Femur (tissue), 1 donor: ENCODE data around the gene LGALS7B.
"Not testable (repeated sequence)": the region's sequence is repeated elsewhere in the genome, so short reads cannot be mapped to it uniquely, and the experiment has no call there.

ENCODE experiments used
- DNase-seq: peaks from one replicate; pipeline ENCODE4 v3.0.0-alpha.2; 2017

Gene LGALS7B

GRCh38 chr19:38770228-38770948 is 18.6 kb upstream of the LGALS7B start:
- DNase-seq: not testable (repeated sequence)

DNA sequence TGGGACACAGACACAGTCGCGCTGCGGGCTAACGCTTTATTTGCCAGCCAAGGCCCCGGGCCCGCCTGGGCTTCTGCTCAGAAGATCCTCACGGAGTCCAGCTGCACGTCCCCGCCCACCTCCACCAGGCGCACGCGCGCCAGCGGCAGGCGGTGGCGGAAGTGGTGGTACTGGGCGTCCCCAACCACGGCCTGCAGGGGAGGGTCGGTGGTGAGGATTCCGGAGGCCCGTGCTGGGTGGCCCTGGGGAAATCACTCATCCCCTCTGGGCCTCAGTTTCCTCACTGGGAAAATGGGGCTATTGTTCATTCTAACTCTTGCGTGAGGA is 18.1 kb upstream of the LGALS7B start:
- not testable (repeated sequence) for DNase-seq

DNA sequence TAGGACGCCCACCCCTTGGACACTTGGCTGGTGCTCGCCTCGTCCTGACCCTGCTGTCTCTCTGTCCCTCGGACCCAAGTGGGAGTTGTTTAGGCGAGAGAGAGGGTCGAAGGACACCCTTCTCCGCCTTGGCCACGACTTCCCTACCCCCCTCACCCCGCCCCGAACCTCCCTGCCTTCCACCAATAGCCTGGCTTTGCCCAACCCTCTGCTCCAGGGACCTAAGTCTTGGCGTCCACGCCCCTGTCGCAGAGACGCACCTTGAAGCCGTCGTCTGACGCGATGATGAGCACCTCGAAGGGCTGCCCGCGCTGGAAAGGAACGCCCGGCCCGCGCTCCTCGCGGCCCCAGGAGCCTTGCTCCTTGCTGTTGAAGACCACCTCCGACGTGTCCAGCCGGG is 17.4 kb upstream of the LGALS7B start:
- not testable (repeated sequence) for DNase-seq

- no peak for DNase-seq
These were observed 15.4 kb upstream of the LGALS7B start, which contains the start of gene LGALS7 for GRCh38 chr19:38773469-38774177. LGALS7 (minus strand) TSS chr19:38773517; CDS start chr19:38773492, 25 bp downstream.

GRCh38 chr19:38774181-38774950 is 14.6 kb upstream of the LGALS7B start:
- DNase-seq: no peak

- DNase-seq: no peak
These were observed 10.3 kb upstream of the LGALS7B start for GRCh38 chr19:38778733-38779132.

- no peak for DNase-seq
These were observed 8.6 kb upstream of the LGALS7B start for GRCh38 chr19:38780443-38780842.

DNA sequence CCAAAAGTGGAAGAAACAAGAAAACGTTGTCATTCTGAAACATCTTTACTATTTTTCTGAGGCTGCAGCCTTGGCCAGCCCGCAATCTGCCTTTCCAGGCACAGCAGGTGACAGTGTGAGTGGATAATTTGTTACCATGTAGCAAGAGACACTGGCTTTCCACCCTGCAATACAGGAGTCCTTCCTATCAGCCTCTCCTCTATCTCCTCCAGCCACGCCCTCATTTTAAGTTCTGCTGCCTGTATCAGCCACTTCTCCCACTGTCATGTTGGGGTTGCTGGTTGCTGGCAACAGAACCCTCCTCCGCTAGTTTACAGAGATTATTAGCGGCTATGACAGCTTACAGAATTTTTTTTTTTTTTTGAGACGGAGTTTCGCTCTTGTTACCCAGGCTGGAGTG is 7.9 kb upstream of the LGALS7B start:
- DNase-seq: no peak

- DNase-seq: not testable (repeated sequence)
These were observed 6.8 kb upstream of the LGALS7B start for GRCh38 chr19:38782212-38782611.

- DNase-seq: no peak
These were observed 4.8 kb upstream of the LGALS7B start for GRCh38 chr19:38784224-38784623.

DNA sequence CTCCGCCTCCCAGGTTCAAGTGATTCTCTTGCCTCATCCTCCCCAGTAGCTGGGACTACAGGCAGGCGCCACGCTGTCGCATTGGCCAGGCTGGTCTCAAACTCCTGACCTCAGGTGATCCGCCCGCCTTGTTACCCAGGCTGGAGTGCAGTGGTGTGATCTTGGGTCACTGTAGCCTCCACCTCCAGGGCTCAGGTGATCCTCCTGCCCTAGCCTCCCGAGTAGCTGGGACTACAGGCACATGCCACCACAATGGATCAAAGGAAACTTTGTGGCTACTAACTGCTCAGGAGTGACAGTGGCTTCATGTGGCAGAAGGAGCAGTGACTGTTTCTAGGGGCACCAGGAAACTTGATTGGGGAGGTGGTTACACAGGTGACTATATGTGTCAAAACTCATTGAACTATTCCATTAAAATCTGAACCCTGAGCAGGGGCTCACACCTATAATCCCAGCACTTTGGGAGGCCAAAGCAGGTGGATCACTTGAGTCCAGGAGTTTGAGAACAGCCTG is 3.8 kb upstream of the LGALS7B start:
- no peak for DNase-seq

GRCh38 chr19:38786061-38786460 is 2.9 kb upstream of the LGALS7B start:
- not testable (repeated sequence) for DNase-seq

DNA sequence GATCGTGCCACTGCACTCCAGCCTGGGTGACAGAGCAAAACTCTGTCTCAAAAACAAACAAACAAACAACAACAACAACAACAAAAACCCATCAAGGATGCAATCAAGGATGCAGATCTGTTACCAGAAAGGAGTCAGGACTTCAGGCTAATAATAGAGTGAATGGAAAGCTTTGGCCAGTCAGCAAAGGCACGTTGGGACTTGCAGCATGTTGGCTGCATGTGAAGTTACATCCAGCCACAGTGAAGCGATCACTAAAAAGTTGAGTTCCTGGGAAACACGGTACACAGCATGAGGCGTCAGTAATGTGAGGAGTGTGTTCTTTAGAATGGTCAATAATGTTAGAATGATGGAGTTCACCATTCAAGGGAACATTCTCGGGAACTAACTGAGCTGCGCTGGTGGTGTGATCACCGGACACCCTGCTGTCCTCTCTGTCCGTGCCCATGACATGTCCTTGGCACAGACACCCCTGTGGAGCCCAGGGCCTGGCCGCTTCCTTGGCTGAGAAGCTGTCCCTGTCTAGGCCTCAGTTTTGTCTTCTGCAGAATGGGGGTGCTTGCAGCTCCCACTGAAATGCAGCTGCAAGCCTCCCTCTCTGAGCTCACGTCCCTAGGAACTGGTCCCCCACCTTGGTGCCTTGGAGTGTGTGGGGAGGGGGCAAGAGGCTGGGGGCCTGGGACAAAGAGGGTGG is 2.3 kb upstream of the LGALS7B start:
- DNase-seq: no peak

DNA sequence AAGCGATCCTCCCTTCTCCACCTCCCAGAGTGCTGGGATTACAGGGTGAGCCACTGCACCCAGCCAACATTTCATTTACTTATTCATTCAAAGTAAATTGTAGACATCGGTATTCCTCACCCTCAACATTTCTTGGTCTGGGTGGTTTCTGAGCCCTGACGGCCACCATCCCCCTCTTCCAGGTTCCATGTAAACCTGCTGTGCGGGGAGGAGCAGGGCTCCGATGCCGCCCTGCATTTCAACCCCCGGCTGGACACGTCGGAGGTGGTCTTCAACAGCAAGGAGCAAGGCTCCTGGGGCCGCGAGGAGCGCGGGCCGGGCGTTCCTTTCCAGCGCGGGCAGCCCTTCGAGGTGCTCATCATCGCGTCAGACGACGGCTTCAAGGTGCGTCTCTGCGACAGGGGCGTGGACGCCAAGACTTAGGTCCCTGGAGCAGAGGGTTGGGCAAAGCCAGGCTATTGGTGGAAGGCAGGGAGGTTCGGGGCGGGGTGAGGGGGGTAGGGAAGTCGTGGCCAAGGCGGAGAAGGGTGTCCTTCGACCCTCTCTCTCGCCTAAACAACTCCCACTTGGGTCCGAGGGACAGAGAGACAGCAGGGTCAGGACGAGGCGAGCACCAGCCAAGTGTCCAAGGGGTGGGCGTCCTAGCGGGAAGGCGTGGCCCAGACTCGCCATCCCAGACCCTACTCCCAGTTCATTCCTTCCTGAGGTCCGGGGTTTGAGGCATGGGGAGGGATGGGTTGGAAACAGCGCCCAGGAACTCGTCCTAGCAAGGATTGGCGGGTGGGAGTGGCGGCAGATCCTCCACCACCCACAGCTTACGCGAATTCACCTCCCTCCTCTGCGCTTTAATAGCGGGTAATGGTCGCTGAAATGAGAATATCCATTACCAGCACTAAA is 1.8 kb downstream of the LGALS7B start:
- DNase-seq: not testable (repeated sequence)

- not testable (repeated sequence) for DNase-seq
These were observed 2.6 kb downstream of the LGALS7B start for GRCh38 chr19:38791451-38792064.

DNA sequence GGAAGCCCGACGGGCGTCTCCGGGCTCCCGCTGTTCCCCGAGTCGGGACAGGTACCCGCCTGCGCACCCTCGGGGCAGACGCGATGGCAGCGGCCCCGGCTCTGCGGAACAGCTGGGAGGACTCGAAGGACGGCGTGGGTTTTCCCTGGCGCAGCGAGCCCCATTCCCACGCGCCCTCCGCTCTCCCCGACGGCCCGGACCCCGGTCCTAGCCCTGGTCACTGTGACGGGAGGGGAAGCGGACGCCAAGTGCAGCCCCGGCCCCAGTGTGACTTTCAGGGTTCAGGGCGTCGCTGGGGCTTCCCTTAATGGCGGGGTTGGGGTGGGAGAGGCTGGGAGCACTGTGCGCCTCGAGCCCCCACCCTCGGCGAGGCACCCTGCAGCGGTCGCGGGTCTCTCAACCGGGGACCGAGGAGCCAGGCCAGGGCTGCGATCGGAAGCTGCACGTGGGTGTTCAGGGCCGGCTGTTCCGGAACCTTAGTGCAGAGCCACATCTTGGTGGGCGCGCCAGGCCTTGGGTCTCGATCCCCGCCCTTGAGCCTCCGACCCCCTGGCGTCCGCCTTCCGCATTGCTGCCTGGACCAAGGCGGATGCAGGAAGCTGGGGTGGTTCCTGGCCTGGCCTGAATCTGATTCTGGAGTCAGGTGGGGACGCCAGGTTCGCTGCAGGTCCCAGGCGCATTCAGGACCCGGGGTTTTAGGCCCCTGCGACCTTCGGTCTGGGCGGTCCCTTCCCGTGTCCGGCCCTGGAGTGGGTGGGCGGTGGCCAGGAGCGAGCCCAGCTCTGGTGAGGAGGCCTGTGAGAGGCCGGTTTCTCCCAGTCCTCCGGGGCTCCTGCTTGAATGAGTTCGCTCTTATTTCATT is 3.5 kb downstream of the LGALS7B start:
- DNase-seq: peak; percentile 62

- no peak for DNase-seq
These were observed 4.2 kb downstream of the LGALS7B start for GRCh38 chr19:38793177-38793576.

DNA sequence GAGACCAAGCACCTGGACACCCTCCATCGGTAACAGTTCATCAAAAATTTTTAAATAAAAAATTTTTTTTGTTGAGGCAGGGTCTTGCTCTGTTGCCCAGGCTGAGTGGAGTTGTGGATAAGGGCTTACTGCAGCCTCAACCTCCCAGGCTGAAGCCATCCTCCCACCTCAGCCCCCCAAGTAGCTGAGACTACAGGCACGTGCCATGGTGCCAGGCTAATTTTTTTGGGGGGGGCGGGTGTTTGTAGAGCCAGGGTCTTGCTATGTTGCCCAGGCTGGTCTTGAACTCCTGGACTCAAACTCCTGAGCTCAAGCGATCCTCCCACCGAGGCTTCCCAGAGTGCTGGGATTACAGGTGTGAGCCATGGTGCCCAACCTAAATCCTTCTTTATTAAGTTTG is 4.7 kb downstream of the LGALS7B start:
- DNase-seq: no peak

GRCh38 chr19:38795549-38795948 is 6.5 kb downstream of the LGALS7B start:
- DNase-seq: no peak

GRCh38 chr19:38796154-38796553 is 7.2 kb downstream of the LGALS7B start:
- no peak for DNase-seq
